Fibroblast of lung (primary cell): ENCODE data around the gene RBM12.

Experiments used
- EZH2 ChIP-seq: IDR thresholded peaks from 2 replicates; pipeline ENCODE4 v1.5.1; 2012; ENCODE audit warnings: low read length, control low read depth, mild to moderate bottlenecking; ENCODE audit errors: missing control alignments
- TF ChIP-seq, protein P1 (sequence below), 2 donors: IDR thresholded peaks in 1 of 2; conservative IDR thresholded peaks in 1 of 2; 1 replicate in 1 of 2; 2 replicates in 1 of 2; pipeline ENCODE4 v1.5.1; 2011 to 2012; ENCODE audit warnings: low read length in 2 of 2, control low read depth in 1 of 2, inconsistent platforms in 1 of 2, low read depth in 1 of 2, mild to moderate bottlenecking in 1 of 2

DNA sequence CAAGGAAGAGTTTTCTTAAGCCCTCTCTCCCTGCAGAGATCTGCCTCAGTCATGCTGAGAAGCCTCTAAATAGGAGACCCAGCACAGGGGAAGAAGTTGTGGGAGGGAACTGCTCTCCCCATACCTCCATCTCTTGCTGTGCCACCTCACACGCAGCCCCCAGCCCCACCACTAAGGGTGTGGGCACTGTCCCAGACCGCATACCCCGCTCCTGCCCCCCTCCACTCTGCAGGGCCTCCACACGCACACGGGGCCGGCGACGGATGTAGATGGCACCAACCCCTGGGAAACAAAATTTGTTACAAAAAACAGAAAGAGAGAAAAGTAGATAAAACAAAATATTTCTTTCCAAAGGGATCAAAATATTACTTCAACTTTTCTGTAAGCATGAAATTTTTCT, 10.2 kb upstream of the RBM12 start:
- TF ChIP-seq, protein P1, sequence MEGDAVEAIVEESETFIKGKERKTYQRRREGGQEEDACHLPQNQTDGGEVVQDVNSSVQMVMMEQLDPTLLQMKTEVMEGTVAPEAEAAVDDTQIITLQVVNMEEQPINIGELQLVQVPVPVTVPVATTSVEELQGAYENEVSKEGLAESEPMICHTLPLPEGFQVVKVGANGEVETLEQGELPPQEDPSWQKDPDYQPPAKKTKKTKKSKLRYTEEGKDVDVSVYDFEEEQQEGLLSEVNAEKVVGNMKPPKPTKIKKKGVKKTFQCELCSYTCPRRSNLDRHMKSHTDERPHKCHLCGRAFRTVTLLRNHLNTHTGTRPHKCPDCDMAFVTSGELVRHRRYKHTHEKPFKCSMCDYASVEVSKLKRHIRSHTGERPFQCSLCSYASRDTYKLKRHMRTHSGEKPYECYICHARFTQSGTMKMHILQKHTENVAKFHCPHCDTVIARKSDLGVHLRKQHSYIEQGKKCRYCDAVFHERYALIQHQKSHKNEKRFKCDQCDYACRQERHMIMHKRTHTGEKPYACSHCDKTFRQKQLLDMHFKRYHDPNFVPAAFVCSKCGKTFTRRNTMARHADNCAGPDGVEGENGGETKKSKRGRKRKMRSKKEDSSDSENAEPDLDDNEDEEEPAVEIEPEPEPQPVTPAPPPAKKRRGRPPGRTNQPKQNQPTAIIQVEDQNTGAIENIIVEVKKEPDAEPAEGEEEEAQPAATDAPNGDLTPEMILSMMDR (conservative IDR thresholded peaks at IDR 0.05 in 1 of 2, IDR thresholded peaks at IDR 0.05 in 1 of 2; ENCODE audit: low read depth in 1 of 2, low read length in 2 of 2) = no peak
- no peak for TF ChIP-seq EZH2
